D341Med (cell line): ENCODE data around the gene DIAPH2.
"Not testable (repeated sequence)": the region's sequence is repeated elsewhere in the genome, so short reads cannot be mapped to it uniquely, and the experiment has no call there.

Source experiments
- DNase-seq: peaks from one replicate; pipeline ENCODE4 v3.0.0; 2012; ENCODE audit warnings: low spot score

DIAPH2 gene

GRCh38 chrX:97389761-97390192, 705.1 kb downstream of the DIAPH2 start:
- no peak for DNase-seq

GRCh38 chrX:97397371-97397770, 712.7 kb downstream of the DIAPH2 start:
- no peak for DNase-seq

GRCh38 chrX:97398030-97398551, 713.4 kb downstream of the DIAPH2 start:
- DNase-seq: no peak

- DNase-seq: no peak
These were observed 714.8 kb downstream of the DIAPH2 start for GRCh38 chrX:97399400-97399799.

- no peak for DNase-seq
These were observed 715.9 kb downstream of the DIAPH2 start for GRCh38 chrX:97400492-97400891.

- no peak for DNase-seq
These were observed 716.5 kb downstream of the DIAPH2 start for GRCh38 chrX:97401154-97401553.

GRCh38 chrX:97401586-97402136, 717.0 kb downstream of the DIAPH2 start:
- DNase-seq: no peak

- DNase-seq: no peak
These were observed 717.7 kb downstream of the DIAPH2 start for GRCh38 chrX:97402333-97402732.

GRCh38 chrX:97402903-97403302, 718.3 kb downstream of the DIAPH2 start:
- DNase-seq: no peak

- no peak for DNase-seq
These were observed 720.5 kb downstream of the DIAPH2 start for GRCh38 chrX:97405031-97405660.

- not testable (repeated sequence) for DNase-seq
These were observed 725.2 kb downstream of the DIAPH2 start for GRCh38 chrX:97409632-97410415.

GRCh38 chrX:97416461-97416860, 731.8 kb downstream of the DIAPH2 start:
- DNase-seq: no peak

GRCh38 chrX:97429101-97429500, 744.5 kb downstream of the DIAPH2 start:
- DNase-seq: no peak

- DNase-seq: no peak
These were observed 746.6 kb downstream of the DIAPH2 start for GRCh38 chrX:97431281-97431680.

- DNase-seq: no peak
These were observed 761.7 kb downstream of the DIAPH2 start for GRCh38 chrX:97446298-97446882.

- no peak for DNase-seq
These were observed 762.7 kb downstream of the DIAPH2 start for GRCh38 chrX:97447306-97447705.

- no peak for DNase-seq
These were observed 767.6 kb downstream of the DIAPH2 start for GRCh38 chrX:97452283-97452682.

- DNase-seq: no peak
These were observed 777.1 kb downstream of the DIAPH2 start for GRCh38 chrX:97461763-97462162.

- DNase-seq: no peak
These were observed 786.4 kb downstream of the DIAPH2 start for GRCh38 chrX:97471071-97471470.

- DNase-seq: no peak
These were observed 790.3 kb downstream of the DIAPH2 start for GRCh38 chrX:97474933-97475332.

- DNase-seq: no peak
These were observed 794.7 kb downstream of the DIAPH2 start for GRCh38 chrX:97479106-97479890.

GRCh38 chrX:97481228-97481627, 796.6 kb downstream of the DIAPH2 start:
- DNase-seq: no peak
